ENCODE results near the gene CAPZA3.
A peak's percentile ranks its signal among the peaks of the same experiment; 100 is the strongest.
"Not testable (repeated sequence)": the region's sequence is repeated elsewhere in the genome, so short reads cannot be mapped to it uniquely, and the experiment has no call there.

The CAPZA3 gene, protein sequence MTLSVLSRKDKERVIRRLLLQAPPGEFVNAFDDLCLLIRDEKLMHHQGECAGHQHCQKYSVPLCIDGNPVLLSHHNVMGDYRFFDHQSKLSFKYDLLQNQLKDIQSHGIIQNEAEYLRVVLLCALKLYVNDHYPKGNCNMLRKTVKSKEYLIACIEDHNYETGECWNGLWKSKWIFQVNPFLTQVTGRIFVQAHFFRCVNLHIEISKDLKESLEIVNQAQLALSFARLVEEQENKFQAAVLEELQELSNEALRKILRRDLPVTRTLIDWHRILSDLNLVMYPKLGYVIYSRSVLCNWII

DNA sequence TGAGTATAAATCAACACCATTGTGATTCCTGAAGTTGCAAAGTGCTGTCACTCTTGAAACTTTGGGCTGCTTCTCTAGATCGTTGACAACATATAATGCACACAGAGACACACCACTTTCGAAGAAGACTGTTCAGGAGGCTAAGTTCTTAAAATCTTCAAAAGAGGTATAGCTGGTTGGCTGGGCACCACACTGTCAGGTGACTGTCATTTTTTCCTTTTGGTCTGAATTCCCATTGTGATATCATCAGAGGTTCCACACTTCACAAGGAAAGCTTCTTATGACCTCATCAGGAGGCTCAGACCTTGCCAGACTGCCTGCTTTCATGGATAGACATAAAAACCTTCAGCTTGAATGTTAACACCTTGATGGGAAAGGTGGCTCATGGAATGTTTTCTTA lies at the start of gene CAPZA3, which contains the start of gene PLCZ1:
CAPZA3 (plus strand) TSS at position 301 of the 400 bp plus-strand sequence. CDS start 150 bp downstream, outside the sequence.
PLCZ1 (minus strand) TSS at position 194 of the 400 bp plus-strand sequence. CDS start 641 bp downstream, outside the sequence.
- no peak within 1 kb of the TSS for H3K27ac ChIP-seq
- H3K4me3 ChIP-seq: no peak within 1 kb of the TSS

DNA sequence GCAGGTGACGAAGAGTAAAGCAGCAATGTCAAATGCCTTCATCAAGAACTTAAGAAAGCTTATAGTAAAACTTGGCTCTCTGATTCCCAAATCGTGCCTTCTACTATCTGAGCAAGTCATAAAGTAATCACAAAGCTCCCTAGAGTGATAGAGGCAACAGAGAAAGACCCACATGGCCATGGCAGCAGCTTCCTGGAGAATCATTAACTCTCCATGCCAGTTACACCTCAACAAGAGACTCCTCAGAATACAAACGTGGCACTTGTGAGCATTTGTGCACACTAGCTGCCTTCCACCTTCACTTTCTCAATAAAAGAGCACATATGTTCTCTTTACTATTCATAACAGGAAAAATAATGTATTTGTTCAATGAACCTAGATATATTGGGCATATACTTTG lies 48.1 kb upstream of the CAPZA3 start:
- Histone ChIP-seq H3K4me3 (no peak overlapping the region), H3K27ac (no peak overlapping the region)

DNA sequence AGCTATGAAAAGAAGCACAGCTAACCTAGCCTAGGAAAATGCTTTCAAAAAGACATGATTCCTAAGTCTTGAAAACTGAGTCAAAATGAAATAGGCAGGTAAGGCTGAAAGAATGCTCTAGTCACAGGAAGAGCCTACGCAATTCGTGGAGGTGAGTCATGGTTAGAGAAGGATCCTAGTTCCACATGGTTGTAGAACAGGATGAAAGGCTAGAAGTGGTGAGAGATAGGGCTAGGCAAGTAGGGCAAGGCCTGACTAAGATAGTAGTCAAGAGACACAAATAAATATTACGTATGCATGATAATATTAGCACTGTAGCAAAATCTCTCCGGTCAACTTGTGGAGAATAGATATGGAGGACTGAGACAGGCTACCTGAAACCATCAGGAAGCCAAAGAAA lies 47.3 kb upstream of the CAPZA3 start:
- H3K27ac ChIP-seq: peak overlapping the region in 1 of 21 experiments; percentile 9
- no peak overlapping the region for H3K4me3 ChIP-seq

DNA sequence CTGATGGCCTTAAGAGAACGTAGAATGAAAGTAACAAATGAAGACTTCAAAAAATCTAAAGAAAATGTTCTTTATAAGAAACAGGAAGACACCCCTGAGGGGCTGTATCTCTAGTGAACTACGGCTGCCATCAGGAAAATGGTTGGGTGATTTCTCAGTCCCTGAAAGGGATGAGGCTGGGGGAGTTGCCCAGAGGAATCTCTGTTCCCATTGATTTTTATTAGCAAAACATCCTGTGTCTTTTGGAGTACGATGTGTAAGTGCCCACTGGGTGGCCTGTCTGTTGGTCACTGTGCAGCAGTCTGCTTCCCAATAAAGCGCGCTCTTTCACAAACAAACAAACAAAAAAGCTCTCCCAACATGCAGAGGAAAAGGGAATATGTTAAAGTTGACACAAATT lies 43.9 kb upstream of the CAPZA3 start:
- H3K4me3 ChIP-seq, H3K27ac ChIP-seq: not testable (repeated sequence)

DNA sequence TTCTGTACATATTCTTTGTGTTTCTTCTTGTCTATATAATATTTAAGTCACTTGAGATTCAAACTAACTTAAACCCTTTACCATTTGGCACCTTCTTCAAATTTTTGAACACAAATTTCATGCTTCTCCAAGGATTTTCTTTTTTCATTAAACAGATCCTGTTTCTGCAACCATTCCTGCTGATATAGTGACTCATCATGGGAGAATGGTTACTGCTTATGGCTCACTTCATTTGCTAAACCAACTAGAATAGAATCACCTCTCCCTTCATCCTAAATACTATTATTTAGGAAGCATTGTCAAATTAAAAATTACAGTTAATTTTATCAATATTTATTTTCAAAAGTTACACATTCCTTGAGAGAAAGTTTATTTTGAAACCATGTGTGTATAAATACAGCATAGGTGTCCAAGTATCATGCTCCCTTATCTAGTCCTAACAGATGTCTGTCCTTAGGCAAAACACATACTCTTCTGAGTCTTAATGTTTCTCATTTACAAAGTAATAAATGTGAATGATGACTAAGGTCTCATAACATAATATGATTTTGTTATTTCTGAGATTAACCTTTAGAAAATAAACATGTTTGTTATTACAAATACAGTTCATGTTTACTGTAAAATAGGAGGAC lies 40.8 kb upstream of the CAPZA3 start:
- Histone ChIP-seq H3K4me3 (no peak overlapping the region), H3K27ac (no peak overlapping the region)

DNA sequence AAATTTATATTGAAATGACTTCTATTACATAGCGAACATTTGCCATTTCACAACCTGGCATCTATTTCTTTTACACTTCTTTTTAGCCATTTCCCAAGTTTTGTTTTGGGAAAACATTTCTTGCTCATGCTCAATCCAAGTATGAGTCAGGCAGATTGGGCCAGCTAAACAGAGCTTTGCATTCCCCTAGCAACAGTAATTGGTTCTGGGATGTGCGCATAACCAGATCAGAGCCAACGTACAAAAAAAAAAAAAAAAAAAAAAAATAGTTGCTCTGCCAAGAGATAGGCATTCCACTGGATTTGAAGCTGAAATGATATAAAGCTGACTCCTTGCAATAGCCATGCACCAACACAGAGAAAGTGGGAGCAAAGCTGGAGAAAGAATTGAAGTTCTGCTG lies 37.6 kb upstream of the CAPZA3 start:
- H3K4me3 ChIP-seq: no peak overlapping the region
- H3K27ac ChIP-seq: no peak overlapping the region

DNA sequence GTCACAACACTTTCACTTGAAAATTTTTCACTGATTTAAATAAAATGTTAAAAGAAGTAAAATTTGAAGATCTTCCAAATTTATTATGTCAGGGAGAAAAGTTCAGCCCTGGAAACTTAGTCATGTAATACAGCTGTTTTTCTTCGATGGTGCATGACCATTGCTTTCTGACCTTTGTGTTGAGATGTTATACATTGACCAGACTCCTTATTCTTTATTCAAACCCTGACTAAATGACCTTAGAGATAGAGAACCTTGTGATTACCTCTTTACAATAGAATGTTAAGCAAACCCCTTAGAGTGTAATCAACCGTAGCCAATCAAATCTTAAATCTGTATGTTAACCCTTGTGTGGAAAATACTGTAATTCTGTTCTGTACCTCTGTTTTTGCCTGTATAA lies 34.6 kb upstream of the CAPZA3 start:
- no peak overlapping the region for H3K27ac ChIP-seq

DNA sequence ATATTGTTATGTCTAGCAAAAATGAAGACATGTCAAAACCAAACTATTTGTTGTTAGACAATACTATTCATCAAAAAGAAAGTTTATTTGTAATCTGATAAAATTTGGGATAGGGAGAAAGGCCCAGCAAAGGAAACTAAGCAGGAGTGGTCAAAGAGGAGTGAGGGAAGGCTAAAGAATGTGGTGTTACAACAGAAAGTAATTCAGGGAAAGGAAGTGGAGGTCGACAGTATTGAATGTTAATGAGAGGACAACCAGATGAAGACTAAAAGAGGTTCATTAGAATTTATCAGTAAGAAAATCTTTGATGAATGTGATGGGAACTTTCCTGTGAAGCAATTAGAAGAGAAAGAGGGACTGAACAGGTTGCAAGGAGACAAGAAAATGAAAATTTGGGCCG lies 34.0 kb upstream of the CAPZA3 start:
- Histone ChIP-seq H3K4me3 (no peak overlapping the region), H3K27ac (no peak overlapping the region)

More for the DNA sequence above, 34.6 kb upstream of the CAPZA3 start:
- no peak overlapping the region for H3K4me3 ChIP-seq

DNA sequence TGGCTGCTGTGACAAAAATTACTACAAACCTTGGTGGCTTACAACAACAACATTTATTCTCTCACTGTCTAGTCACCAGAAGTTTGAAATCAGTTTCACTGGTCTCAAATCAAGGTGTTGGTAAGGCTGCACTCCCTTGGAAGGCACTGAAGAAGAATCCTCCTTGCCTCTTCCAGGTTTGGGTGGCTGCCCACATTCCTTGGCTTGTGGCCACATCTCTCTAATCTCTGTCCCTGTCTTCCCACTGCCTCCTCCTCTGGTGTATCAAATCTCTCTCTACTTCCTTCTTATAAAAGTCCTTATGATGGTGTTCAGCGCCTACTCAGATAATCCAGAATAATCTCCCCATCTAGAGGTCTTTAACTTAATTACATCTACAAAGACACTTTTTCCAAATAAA lies 31.1 kb upstream of the CAPZA3 start:
- no peak overlapping the region for H3K4me3 ChIP-seq
- no peak overlapping the region for H3K27ac ChIP-seq

DNA sequence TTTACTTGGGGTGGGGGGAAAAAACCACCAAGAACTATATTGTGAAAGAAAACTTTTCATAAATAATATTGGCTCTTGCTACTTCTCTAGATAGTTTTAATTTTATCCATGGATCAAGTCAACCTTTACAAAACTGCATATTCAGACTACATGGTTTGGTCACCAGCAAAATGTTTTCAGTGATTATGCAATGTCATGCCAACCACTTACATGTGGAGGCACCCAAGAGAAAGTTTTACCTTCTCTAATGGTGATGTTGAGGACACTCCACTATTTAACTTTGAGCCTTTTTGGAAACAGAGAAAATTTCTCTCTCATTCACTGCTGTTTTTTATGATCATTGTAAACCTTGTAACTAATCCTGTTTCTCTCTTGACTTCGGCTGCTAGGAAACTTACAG lies 21.7 kb upstream of the CAPZA3 start:
- H3K27ac ChIP-seq: no peak overlapping the region
- no peak overlapping the region for H3K4me3 ChIP-seq

DNA sequence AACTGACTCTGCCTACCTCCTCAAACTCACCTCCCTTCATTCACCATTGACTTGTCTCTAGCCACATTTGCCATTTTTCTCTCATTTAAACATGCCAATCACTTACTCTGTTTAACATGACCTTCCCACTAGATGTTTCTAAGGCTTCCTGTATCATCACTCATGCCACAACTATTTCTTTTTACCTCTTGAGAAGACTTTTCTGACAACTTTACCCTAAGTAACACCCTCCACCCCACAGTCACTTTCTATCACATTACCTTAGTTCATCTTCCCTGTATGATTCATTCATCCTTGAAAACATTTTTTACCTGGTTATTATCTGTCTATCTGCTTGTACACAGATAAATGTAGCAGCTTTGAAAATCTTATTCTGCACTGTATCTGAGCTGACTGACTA lies 19.5 kb upstream of the CAPZA3 start:
- Histone ChIP-seq H3K27ac (no peak overlapping the region), H3K4me3 (no peak overlapping the region)

DNA sequence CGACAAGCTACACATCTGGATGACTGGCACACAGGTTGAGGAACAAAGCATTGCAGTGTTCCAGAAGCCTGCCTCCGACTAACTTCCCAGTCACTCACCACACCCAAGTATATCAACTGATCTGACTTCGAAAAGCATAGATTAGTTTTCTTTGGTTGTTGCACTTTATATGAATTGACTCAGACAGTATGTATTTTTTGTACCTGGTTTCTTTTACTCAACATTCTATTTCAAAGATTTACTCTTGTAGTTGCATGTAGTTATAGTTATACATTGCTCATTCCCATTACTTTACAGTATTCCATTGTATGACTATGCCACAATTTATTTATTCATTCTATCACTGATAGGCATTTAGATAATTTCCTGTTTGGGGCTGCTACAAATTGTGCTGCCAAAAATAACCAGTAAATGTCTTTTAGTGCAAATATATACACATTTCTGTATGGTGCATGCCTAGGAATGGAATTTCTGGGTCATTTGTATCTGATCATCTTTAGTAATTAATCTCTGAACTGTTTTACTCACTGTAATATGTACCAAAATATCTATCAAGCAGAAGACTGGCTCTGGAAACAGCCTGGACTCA lies 17.9 kb upstream of the CAPZA3 start:
- no peak overlapping the region for H3K4me3 ChIP-seq
- H3K27ac ChIP-seq: no peak overlapping the region

DNA sequence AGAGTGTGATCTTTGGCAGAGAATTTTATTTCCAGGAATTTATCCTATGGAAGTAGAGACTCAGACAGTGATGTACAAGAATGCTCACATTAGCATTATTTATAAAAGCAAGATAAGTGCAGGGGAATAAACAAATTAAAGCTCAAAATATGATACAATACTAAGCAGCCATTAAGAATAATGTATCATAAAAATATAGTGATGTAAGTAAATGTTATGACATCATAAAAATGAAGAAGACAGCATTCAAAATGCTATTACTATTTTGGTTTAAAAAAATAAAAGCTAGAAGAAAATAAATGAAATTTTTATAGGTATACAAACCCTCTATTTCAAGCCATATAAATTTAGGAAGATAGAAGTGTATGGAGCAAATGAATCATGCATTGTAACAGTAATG lies 17.2 kb upstream of the CAPZA3 start:
- Histone ChIP-seq H3K27ac (no peak overlapping the region), H3K4me3 (no peak overlapping the region)

DNA sequence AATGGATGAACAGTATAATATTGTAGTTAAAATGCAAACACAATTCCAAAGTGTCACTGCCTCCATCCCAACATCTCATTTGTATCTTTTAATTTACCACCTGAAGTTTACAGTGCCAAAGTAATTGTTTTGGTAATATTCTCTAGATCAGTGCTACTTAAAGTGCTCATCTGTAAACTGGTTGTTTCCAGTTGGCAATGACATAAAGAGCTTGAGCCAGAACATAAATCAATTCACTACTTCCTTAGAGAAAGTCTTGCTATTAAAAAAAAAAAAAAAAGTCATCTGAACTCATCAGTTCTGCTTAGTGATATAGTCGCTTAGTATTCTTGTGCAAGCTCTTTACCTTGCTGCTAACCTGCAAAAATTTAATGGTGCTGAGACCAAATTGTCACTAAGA lies 16.5 kb upstream of the CAPZA3 start:
- no peak overlapping the region for H3K27ac ChIP-seq
- H3K4me3 ChIP-seq: no peak overlapping the region

DNA sequence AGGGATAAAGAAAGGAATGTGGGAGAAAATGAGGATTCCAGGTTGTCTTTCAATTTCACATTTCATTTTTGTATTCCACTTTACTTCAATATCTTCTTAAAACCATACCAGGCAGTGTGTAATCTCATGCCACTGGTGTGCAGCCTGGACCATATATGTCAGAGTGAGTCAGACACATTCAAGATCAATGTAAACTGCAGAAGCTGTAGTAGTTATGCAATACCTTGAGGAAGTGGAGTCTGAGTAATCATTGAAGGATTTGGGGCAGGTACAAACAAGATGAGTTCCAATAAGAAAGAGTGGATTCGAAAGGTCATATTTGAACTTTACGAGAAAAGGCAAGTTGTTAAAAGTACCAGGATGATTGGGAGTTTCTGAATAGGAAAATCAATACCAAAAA lies 14.2 kb upstream of the CAPZA3 start:
- Histone ChIP-seq H3K4me3 (no peak overlapping the region), H3K27ac (peak overlapping the region in 1 of 21 experiments; percentile 20)

DNA sequence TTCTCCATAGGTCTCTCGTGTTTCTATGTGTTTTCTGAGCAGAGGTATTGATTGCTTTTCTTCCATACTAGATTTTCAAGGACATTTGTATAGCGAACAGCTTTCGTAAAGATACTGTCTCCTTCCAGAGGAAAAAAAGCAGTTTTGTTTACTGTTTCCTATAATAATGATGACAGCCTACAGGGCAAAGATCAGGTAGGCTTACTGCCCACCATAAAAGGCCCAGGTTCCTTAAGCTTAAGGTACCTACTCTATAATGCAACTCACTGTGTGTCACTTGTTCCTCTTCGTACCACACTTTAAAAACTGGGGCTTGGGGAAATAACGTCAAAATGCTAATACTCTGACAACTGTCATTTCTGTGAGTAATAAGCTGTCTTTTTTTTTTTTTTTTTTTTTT lies 6.8 kb upstream of the CAPZA3 start:
- Histone ChIP-seq H3K4me3 (no peak overlapping the region), H3K27ac (no peak overlapping the region)

DNA sequence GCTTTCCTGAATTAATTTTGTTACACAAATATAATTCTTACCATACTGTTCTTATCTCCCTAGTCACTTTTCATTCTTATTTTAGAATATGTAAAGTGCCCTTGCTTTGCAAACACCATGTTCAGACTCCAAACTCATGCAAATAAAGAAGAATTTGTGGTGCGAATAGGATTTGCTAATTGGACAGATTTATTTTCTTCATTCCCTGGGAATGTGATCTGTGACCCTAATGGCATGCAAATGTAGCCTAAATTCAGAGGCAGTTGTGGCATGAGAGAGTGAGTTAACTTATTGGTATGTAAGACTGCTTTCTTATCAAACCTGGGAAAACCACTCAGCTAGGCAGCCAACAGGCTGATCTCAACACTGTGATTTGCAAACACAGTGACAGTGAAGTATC lies 10.0 kb downstream of the CAPZA3 start:
- Histone ChIP-seq H3K4me3 (no peak overlapping the region), H3K27ac (no peak overlapping the region)

DNA sequence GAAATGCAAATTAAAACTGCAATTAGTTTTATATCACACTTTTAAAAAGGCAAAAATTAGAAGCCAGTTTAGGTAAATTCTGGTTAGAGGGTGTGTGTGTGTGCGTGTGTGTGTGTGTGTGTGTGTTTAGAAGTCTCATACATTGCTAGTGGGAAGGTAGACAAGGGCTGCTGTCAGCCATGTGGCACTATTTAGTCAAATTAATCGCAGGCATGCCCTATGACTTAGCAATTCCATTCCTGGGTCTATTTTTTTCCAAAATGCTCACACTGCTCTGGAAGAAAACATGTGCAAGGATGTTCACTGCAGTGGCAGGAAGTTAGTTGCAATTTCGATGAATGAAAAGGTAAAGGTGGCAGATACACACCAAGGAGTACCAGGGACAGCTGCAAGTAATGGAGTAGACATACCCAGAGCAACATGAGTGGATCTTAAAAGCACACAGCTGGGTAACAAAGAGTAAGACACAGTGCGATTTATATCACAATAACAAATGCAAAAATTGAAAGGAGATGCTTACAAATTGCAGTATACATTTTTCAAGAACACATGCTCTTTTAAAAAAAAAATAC lies 11.6 kb downstream of the CAPZA3 start:
- Histone ChIP-seq H3K27ac (no peak overlapping the region), H3K4me3 (no peak overlapping the region)

DNA sequence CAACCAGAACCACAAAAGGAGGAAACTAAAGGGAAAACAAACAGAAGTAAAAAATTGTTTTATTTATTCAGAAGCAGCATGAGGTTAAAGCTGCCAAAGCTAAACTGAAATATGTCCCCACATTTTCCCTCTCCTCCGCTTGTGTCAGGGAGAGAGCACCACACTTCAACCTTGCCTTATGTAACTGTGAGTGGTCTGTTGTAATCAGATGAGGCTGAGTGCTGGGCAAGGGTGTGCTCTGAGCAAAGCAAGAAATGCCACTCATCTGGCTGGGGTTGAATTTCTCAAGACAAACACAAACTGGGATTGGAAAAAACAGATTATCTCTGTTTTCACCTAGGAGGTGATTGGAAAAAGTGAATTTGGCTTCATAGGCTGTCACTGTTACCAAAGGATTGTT lies 12.2 kb downstream of the CAPZA3 start:
- no peak overlapping the region for H3K4me3 ChIP-seq
- H3K27ac ChIP-seq: no peak overlapping the region

DNA sequence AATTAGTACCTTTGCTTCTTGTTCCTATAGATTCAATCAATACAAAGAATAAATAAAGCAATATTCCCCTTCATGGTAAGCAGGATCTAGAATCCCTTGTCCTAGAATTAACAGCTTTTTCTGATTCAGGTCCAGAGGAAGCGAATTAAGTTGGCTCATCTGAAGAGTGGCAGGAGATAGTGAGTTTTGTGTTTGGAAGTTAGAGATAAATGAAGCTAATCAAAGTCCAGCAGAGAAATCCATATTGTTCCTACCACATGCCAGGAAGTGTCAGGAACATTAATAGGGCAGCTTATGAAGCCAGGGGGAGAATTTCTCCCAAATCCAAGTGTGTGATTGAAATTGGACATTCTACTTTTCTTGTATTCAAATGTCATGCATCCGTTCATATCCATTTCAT lies 13.9 kb downstream of the CAPZA3 start:
- Histone ChIP-seq H3K4me3 (no peak overlapping the region), H3K27ac (no peak overlapping the region)
